Endothelial cell of umbilical vein (primary cell): Measurements from ENCODE around the gene SOCS3. TPM values are rescaled to one million over a fixed set of nuclear protein-coding genes. Genes with fewer than 3 reads are reported as not detected.

Source experiments
- BruUV-seq: library from RNA; stranded (reverse); fragments of 400-500 nt; replicated peaks from 2 replicates; lab custom pipeline; 2021; lab: Mats Ljungman, UMichigan
- CTCF ChIA-PET: fragments of 300-600, 350-600 bp; sonication (Branson Sonifier 250); formaldehyde crosslinking; loops from one replicate; lab custom pipeline; 2021; ENCODE audit warnings: antibody characterized with exemption, inconsistent platforms; lab: Charles Lee
- POLR2A ChIA-PET: fragments of 300-600, 350-600 bp; sonication (Branson Sonifier 250); formaldehyde crosslinking; loops from one replicate; lab custom pipeline; 2021; ENCODE audit warnings: antibody characterized with exemption, inconsistent platforms; lab: Charles Lee
- DNase-seq: peaks from one replicate; pipeline ENCODE4 v3.0.0-alpha.2; 2011; ENCODE audit warnings: low read depth, low spot score
- FAIRE-seq: peaks from 2 replicates; lab custom pipeline; 2011; peaks lifted over from hg19 to GRCh38; lab: Jason Lieb, UNC
- H2AFZ ChIP-seq: 2 replicates; pipeline ENCODE4 v1.6.0; 2012; ENCODE audit warnings: low read depth, low read length, control low read depth, inconsistent platforms
- H3K27ac ChIP-seq: 2 replicates; pipeline ENCODE4 v1.5.1; 2011; ENCODE audit warnings: low read depth, mild to moderate bottlenecking, control low read depth, low read length, moderate library complexity; ENCODE audit not compliant: insufficient read depth
- H3K27me3 ChIP-seq, 2 experiments: 2 replicates each; pipeline versions ENCODE4 v1.6.0 to v1.6.1; 2011; ENCODE audit warnings: low read length in 2 of 2, mixed read lengths in 1 of 2; ENCODE audit not compliant: control insufficient read depth in 2 of 2, insufficient read depth in 2 of 2
- H3K36me3 ChIP-seq, 2 experiments: 2 replicates in 1 of 2; 3 replicates in 1 of 2; pipeline ENCODE4 v1.5.1; 2011; ENCODE audit warnings: low read length in 2 of 2, mild to moderate bottlenecking in 1 of 2, moderate library complexity in 1 of 2; ENCODE audit not compliant: control insufficient read depth in 2 of 2, insufficient read depth in 2 of 2; ENCODE audit errors: extremely low read depth in 1 of 2
- H3K4me1 ChIP-seq: 3 replicates; pipeline ENCODE4 v1.5.1; 2011; ENCODE audit warnings: mild to moderate bottlenecking, low read length; ENCODE audit not compliant: control insufficient read depth, insufficient read depth; ENCODE audit errors: extremely low read depth
- H3K4me2 ChIP-seq: 2 replicates; pipeline ENCODE4 v1.6.1; 2011; ENCODE audit warnings: low read length, control low read depth, mixed read lengths; ENCODE audit not compliant: insufficient read depth
- H3K4me3 ChIP-seq, 3 experiments: fragments of 200-600 bp in 1 of 3; sonication (generic), shearing (Covaris generic) in 1 of 3; replicated peaks in 1 of 3; 2 replicates each; pipeline ENCODE4 v1.5.1; 2011 to 2016; ENCODE audit warnings: control low read depth in 3 of 3, low read length in 3 of 3, mild to moderate bottlenecking in 2 of 3, inconsistent platforms in 1 of 3, low read depth in 1 of 3, moderate library complexity in 1 of 3; ENCODE audit not compliant: insufficient read depth in 1 of 3
- H3K79me2 ChIP-seq: 2 replicates; pipeline ENCODE4 v1.6.0; 2012; ENCODE audit warnings: low read length, inconsistent platforms; ENCODE audit not compliant: control insufficient read depth, insufficient read depth
- H3K9ac ChIP-seq: replicated peaks from 2 replicates; pipeline ENCODE3; 2011; ENCODE audit warnings: low read length, control low read depth; ENCODE audit not compliant: insufficient read depth; ENCODE audit errors: extremely low read depth
- H3K9me1 ChIP-seq: replicated peaks from 3 replicates; pipeline ENCODE4 v1.6.0; 2011; ENCODE audit warnings: mild to moderate bottlenecking, low read length; ENCODE audit not compliant: control insufficient read depth, insufficient read depth; ENCODE audit errors: extremely low read depth
- H3K9me3 ChIP-seq: replicated peaks from 2 replicates; pipeline ENCODE4 v1.5.1; 2012; ENCODE audit warnings: low read length, inconsistent platforms; ENCODE audit not compliant: control insufficient read depth, insufficient read depth
- H4K20me1 ChIP-seq: replicated peaks from 2 replicates; pipeline ENCODE3; 2011; ENCODE audit warnings: mild to moderate bottlenecking, low read length; ENCODE audit not compliant: control insufficient read depth, insufficient read depth; ENCODE audit errors: extremely low read depth
- CTCF ChIP-seq, 2 donors: IDR thresholded peaks; 1 replicate in 1 of 2; 2 replicates in 1 of 2; pipeline ENCODE4 v1.5.1; 2011; ENCODE audit warnings: low read length in 2 of 2, mild to moderate bottlenecking in 2 of 2, moderate library complexity in 2 of 2, control low read depth in 1 of 2, inconsistent platforms in 1 of 2, low read depth in 1 of 2; ENCODE audit not compliant: insufficient read depth in 1 of 2; ENCODE audit errors: extremely low read depth in 1 of 2
- POLR2AphosphoS5 ChIP-seq: IDR thresholded peaks from 2 replicates; pipeline ENCODE4 v1.6.1; 2012; ENCODE audit warnings: low read depth, mild to moderate bottlenecking, control low read depth, low read length, moderate library complexity; ENCODE audit not compliant: insufficient read depth
- dilution Hi-C: fragments of 300-500 bp; cut with MboI; formaldehyde crosslinking; loops from one replicate; pipeline ENCODE4 v1.15.0; 2019; ENCODE audit warnings: low sequenced_read_pairs; ENCODE audit not compliant: extremely low pct_ligation_motif_present
- intact Hi-C: fragments of 100-400 bp; cut with micrococcal nuclease; formaldehyde crosslinking; loops from one replicate; pipeline ENCODE4 v1.10.0; 2022
- polyA plus RNA-seq, 4 experiments: library from polyadenylated mRNA; depleted of rRNA in 3 of 4; stranded (reverse) in 3 of 4; unstranded in 1 of 4; fragments of >200 nt; gene quantifications; 2 replicates each; pipeline versions ENCODE4 v1.2.1 to v1.2.3, GENCODE V29; 2011 to 2012; ENCODE audit warnings: missing spikeins in 1 of 4
- total RNA-seq: library from RNA; stranded (reverse); gene quantifications from 2 replicates; pipeline ENCODE4 v1.2.3, GENCODE V29; 2021

The SOCS3 gene
- total and polyA plus RNA-seq, 2 donors (not counting 3 experiments of a cell fraction or from before 2014, with no cell fraction given): 6.2 to 14.3 TPM

DNA sequence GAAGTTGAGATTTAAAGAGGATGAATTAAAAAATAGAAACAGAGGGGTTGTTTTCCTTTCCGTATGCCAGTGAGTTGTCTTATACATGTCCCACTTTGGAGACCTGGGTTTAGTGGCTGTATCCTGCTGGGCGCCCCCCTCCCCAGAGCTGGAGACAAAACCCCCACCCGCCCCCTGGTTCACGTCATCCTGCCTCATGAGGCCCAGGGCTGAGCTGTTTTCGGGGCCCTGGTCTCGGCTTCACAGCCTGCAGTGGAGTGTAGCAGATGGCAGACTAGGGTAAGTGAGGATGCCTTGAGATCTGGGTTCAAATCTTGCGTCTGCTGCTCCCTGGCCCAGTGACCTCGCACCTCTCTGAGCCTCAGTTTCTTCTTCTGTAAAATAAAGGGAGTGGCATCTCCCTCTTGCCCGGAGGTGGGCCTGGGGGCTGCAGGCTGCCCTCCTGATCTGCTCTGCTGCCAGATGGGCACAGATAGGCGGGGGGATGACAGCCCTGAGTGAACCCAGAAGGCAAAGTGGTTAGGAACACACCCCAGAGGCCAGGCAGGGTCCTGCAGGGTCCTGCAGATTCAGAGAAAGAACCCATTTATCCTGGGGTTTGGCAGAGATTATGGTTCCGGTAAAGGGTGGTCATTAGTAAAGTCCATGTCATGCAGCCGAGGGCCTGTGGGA, 45.1 kb downstream of the SOCS3 start:
- H3K79me2 ChIP-seq: no peaks in the 10 kb centered on the region
- no peaks in the 10 kb centered on the region for H4K20me1 ChIP-seq
- peak overlapping the region in 1 of 3 experiments; percentile 38 for H3K4me3 ChIP-seq
- no peaks in the 10 kb centered on the region for H3K9me1 ChIP-seq
- TF ChIP-seq POLR2AphosphoS5 (no peak), CTCF (IDR thresholded peaks at IDR 0.05; ENCODE audit: extremely low read depth in 1 of 2, insufficient read depth in 1 of 2, low read depth in 1 of 2, low read length in 2 of 2) (peak; percentile 10 to 12)
- H3K27me3 ChIP-seq: no peaks in the 10 kb centered on the region
- dilution Hi-C loops: no loop called here
- POLR2A ChIA-PET: interaction anchor here (1.0 to 2.2 kb wide), 2 partner anchors 45 to 58 kb away, joined by 3 to 5 read pairs; partner anchors contain the start of gene SOCS3
- peaks cover 25% of the 10 kb centered on the region for H3K4me1 ChIP-seq
- no peak for DNase-seq
- H3K4me2 ChIP-seq: peak overlapping the region; percentile 66
- CTCF ChIA-PET: interaction anchor here (0.8 to 3.0 kb wide), 10 partner anchors 10 to 107 kb away, joined by 3 to 16 read pairs (median 5); partner anchors contain the start of gene SOCS3
- H2AFZ ChIP-seq: no peak overlapping the region
- intact Hi-C loops: loop anchor here (1.0 kb wide), 2 partner anchors 9 to 45 kb away; partner anchors contain the start of gene SOCS3
- H3K27ac ChIP-seq: peak overlapping the region; percentile 69
- FAIRE-seq: no peak
- no peaks in the 10 kb centered on the region for H3K36me3 ChIP-seq
- no peaks in the 10 kb centered on the region for H3K9me3 ChIP-seq
- H3K9ac ChIP-seq: peak overlapping the region; percentile 50
- no TSS peak for BruUV-seq
